Brain microvascular endothelial cell (primary cell): ENCODE data around the gene C2orf49.

Source experiments
- DNase-seq: peaks from one replicate; pipeline ENCODE4 v3.0.0-alpha.2; 2020
- H3K27ac ChIP-seq: fragments of 250-450 bp; sonication (Bioruptor Pico); 2 replicates; pipeline ENCODE4 v1.5.1; 2020; ENCODE audit warnings: mild to moderate bottlenecking, moderate library complexity
- H3K27me3 ChIP-seq: fragments of 250-450 bp; sonication (Bioruptor Pico); replicated peaks from 2 replicates; pipeline ENCODE4 v1.5.1; 2020; ENCODE audit warnings: mild to moderate bottlenecking
- H3K36me3 ChIP-seq: fragments of 250-450 bp; sonication (Bioruptor Pico); replicated peaks from 2 replicates; pipeline ENCODE4 v1.5.1; 2020; ENCODE audit warnings: mild to moderate bottlenecking
- H3K4me3 ChIP-seq: 2 replicates; pipeline ENCODE4 v1.5.1; 2011; ENCODE audit warnings: low read depth, mild to moderate bottlenecking, control low read depth, low read length, moderate library complexity
- CTCF ChIP-seq: IDR thresholded peaks from 2 replicates; pipeline ENCODE4 v1.5.1; 2011; ENCODE audit warnings: low read depth, mild to moderate bottlenecking, moderate library complexity, low read length, control low read depth, inconsistent platforms; ENCODE audit errors: missing control alignments
- in situ Hi-C: cut with HindIII; loops from 2 replicates; pipeline ENCODE4 v1.10.0; 2017; ENCODE audit warnings: low sequenced_read_pairs, low pct_ligation_motif_present

The C2orf49 gene

GRCh38 chr2:105365206-105365605 is 27.9 kb downstream of the C2orf49 start:
- in situ Hi-C loops: loop anchor here (25.0 kb wide), 1 partner anchor 147 kb away; no protein-coding TSS in a partner anchor
- TF ChIP-seq CTCF: no peak
- Histone ChIP-seq H3K4me3 (no peak overlapping the region), H3K36me3 (peaks cover 95% of the 10 kb centered on the region), H3K27me3 (no peaks in the 10 kb centered on the region), H3K27ac (no peak overlapping the region)
- no peak for DNase-seq

GRCh38 chr2:105368759-105369408 is 31.5 kb downstream of the C2orf49 start:
- TF ChIP-seq CTCF: no peak
- no peaks in the 10 kb centered on the region for H3K27me3 ChIP-seq
- peak overlapping the region; percentile 45 for H3K27ac ChIP-seq
- H3K4me3 ChIP-seq: no peak overlapping the region
- in situ Hi-C loops: loop anchor here (25.0 kb wide), 1 partner anchor 143 kb away; no protein-coding TSS in a partner anchor
- H3K36me3 ChIP-seq: peaks cover 96% of the 10 kb centered on the region
- DNase-seq: no peak

GRCh38 chr2:105369777-105370690 is 32.7 kb downstream of the C2orf49 start:
- Histone ChIP-seq H3K27ac (peak overlapping the region; percentile 45), H3K27me3 (no peaks in the 10 kb centered on the region), H3K36me3 (peaks cover 95% of the 10 kb centered on the region), H3K4me3 (no peak overlapping the region)
- TF ChIP-seq CTCF: peak; percentile 88
- DNase-seq: peak; percentile 81
- in situ Hi-C loops: loop anchor here (25.0 kb wide), 1 partner anchor 142 kb away; no protein-coding TSS in a partner anchor

GRCh38 chr2:105371156-105371555 is 33.8 kb downstream of the C2orf49 start:
- H3K36me3 ChIP-seq: peaks cover 94% of the 10 kb centered on the region
- no peak overlapping the region for H3K4me3 ChIP-seq
- no peak for TF ChIP-seq CTCF
- no peak for DNase-seq
- no peaks in the 10 kb centered on the region for H3K27me3 ChIP-seq
- H3K27ac ChIP-seq: peak overlapping the region; percentile 45
- in situ Hi-C loops: loop anchor here (25.0 kb wide), 1 partner anchor 141 kb away; no protein-coding TSS in a partner anchor

GRCh38 chr2:105371810-105372209 is 34.5 kb downstream of the C2orf49 start:
- H3K36me3 ChIP-seq: peaks cover 94% of the 10 kb centered on the region
- in situ Hi-C loops: loop anchor here (25.0 kb wide), 1 partner anchor 140 kb away; no protein-coding TSS in a partner anchor
- no peak for TF ChIP-seq CTCF
- H3K27me3 ChIP-seq: no peaks in the 10 kb centered on the region
- DNase-seq: no peak
- H3K27ac ChIP-seq: peak overlapping the region; percentile 45
- no peak overlapping the region for H3K4me3 ChIP-seq
